ENCODE measurements around the gene RPS18. TPM values are rescaled to one million over a fixed set of nuclear protein-coding genes. Genes with fewer than 3 reads are reported as not detected.
A peak's percentile ranks its signal among the peaks of the same experiment; 100 is the strongest.

Gene RPS18
- total and polyA plus RNA-seq, 10 of the 15 experiments (the other 5 are each of a cell fraction or from before 2014, with no cell fraction given), result 4,228 to 20,828 (median 7,406) TPM

DNA sequence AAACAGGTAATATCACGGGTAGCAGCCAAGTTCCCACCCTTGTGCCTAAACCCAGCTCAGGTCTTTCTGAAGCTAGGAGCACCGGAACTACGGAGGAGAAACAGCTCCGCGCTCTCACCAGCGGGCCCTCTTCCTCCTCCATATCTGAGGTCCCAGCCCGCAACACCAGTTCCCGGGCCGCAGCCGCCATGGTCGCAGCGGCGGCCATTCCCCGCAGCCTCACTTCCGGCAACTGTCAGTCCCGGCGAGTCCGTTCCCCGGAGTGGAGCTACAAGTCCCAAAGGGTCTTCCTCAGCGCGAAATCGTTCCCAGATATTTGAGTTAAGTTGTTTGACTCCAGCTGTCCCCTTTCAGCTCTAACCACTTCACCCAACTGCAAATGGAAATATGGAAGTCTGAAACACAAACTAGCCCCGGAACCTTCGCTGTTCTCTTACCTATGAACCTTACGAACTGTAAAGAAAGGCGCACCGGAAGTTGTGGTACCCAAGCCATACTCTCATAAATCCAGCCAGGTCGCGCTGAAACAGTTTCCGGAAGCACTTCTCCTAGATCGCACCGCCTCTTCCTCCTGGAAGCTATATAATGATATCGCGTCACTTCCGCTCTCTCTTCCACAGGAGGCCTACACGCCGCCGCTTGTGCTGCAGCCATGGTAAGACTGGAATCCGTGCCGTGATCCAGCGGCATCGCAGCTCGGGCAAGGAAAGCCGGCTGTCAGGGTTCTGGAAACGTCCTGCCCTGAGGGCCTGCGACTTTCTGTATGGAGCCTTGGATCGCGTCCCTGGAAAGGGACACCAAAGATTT, at the start of gene RPS18, which contains the start of gene VPS52 (continued):
- no peak for TF ChIP-seq EZH2 (IDR thresholded peaks at IDR 0.05; ENCODE audit: borderline replicate concordance, control insufficient read depth, low read depth, low read length)
- no peak for TF ChIP-seq ATF2 (IDR thresholded peaks at IDR 0.05; ENCODE audit: low read length)
- peak; percentile 76; the same call in 1 of the 2 replicates for TF ChIP-seq LARP7 (IDR thresholded peaks at IDR 0.05)
- TF ChIP-seq POLR2A (IDR thresholded peaks at IDR 0.05; ENCODE audit: low read depth, low read length), result peak; percentile 100
- TF ChIP-seq, protein P1, sequence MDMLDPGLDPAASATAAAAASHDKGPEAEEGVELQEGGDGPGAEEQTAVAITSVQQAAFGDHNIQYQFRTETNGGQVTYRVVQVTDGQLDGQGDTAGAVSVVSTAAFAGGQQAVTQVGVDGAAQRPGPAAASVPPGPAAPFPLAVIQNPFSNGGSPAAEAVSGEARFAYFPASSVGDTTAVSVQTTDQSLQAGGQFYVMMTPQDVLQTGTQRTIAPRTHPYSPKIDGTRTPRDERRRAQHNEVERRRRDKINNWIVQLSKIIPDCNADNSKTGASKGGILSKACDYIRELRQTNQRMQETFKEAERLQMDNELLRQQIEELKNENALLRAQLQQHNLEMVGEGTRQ (IDR thresholded peaks at IDR 0.05; ENCODE audit: borderline replicate concordance, low read depth, low read length), result no peak
- TF ChIP-seq, protein P2, sequence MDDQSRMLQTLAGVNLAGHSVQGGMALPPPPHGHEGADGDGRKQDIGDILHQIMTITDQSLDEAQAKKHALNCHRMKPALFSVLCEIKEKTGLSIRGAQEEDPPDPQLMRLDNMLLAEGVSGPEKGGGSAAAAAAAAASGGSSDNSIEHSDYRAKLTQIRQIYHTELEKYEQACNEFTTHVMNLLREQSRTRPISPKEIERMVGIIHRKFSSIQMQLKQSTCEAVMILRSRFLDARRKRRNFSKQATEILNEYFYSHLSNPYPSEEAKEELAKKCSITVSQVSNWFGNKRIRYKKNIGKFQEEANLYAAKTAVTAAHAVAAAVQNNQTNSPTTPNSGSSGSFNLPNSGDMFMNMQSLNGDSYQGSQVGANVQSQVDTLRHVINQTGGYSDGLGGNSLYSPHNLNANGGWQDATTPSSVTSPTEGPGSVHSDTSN (IDR thresholded peaks at IDR 0.05; ENCODE audit: insufficient replicate concordance, low read depth, low read length), result no peak
- TF ChIP-seq, protein P3, sequence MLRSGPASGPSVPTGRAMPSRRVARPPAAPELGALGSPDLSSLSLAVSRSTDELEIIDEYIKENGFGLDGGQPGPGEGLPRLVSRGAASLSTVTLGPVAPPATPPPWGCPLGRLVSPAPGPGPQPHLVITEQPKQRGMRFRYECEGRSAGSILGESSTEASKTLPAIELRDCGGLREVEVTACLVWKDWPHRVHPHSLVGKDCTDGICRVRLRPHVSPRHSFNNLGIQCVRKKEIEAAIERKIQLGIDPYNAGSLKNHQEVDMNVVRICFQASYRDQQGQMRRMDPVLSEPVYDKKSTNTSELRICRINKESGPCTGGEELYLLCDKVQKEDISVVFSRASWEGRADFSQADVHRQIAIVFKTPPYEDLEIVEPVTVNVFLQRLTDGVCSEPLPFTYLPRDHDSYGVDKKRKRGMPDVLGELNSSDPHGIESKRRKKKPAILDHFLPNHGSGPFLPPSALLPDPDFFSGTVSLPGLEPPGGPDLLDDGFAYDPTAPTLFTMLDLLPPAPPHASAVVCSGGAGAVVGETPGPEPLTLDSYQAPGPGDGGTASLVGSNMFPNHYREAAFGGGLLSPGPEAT (IDR thresholded peaks at IDR 0.05; ENCODE audit: low read depth), result peak; percentile 99
- peak; percentile 97; the same call in 1 of the 2 replicates for TF ChIP-seq NBN (IDR thresholded peaks at IDR 0.05)
- TF ChIP-seq MXI1 (IDR thresholded peaks at IDR 0.05; ENCODE audit: low read depth, low read length), result peak; percentile 99
- TF ChIP-seq YY1 (IDR thresholded peaks at IDR 0.05; ENCODE audit: low read depth, low read length), result peak; percentile 98
- peak; percentile 98 for TF ChIP-seq TAF1 (IDR thresholded peaks at IDR 0.05; ENCODE audit: borderline replicate concordance, low read depth, low read length)
- TF ChIP-seq CHD1 (IDR thresholded peaks at IDR 0.05; ENCODE audit: low read depth, low read length), result 0 out of 2 replicates have a peak, but pooled peaks have one; percentile 60
- no peak for TF ChIP-seq NFYB (IDR thresholded peaks at IDR 0.05; ENCODE audit: insufficient read depth, low read depth, low read length)
- TF ChIP-seq RAD21 (IDR thresholded peaks at IDR 0.05; ENCODE audit: insufficient read depth, low read depth, low read length), result no peak
- no peak for TF ChIP-seq HDAC2 (IDR thresholded peaks at IDR 0.05)
- TF ChIP-seq NRF1 (conservative IDR thresholded peaks at IDR 0.05; ENCODE audit: low read depth, low read length), result no peak
- peak; percentile 93 for TF ChIP-seq CBFB (IDR thresholded peaks at IDR 0.05; ENCODE audit: low read depth)
- TF ChIP-seq CEBPB (IDR thresholded peaks at IDR 0.05; ENCODE audit: borderline replicate concordance in 1 of 2, low read depth in 2 of 2, low read length in 2 of 2), result no peak
- TF ChIP-seq DPF2 (IDR thresholded peaks at IDR 0.05), result peak; percentile 53
- TF ChIP-seq TARDBP (IDR thresholded peaks at IDR 0.05; ENCODE audit: borderline replicate concordance), result peak; percentile 32; the same call in 1 of the 2 replicates
- peak; percentile 55; the same call in 1 of the 2 replicates for TF ChIP-seq TCF7 (IDR thresholded peaks at IDR 0.05; ENCODE audit: borderline replicate concordance)
- TF ChIP-seq BACH1 (IDR thresholded peaks at IDR 0.05; ENCODE audit: borderline replicate concordance), result peak; percentile 72
- peak; percentile 92 for TF ChIP-seq IKZF1 (conservative IDR thresholded peaks at IDR 0.05)
- TF ChIP-seq NR2C2 (IDR thresholded peaks at IDR 0.05; ENCODE audit: borderline replicate concordance, control insufficient read depth, insufficient read length, low read depth), result no peak
- TF ChIP-seq HCFC1 (IDR thresholded peaks at IDR 0.05; ENCODE audit: low read length), result peak; percentile 74
